GM21367 (cell line): ENCODE results near the gene DEUP1.
"Not testable (repeated sequence)": the region's sequence is repeated elsewhere in the genome, so short reads cannot be mapped to it uniquely, and the experiment has no call there.

Experiments
- ATAC-seq: cut with Tn5 transposase; IDR thresholded peaks from one replicate; pipeline ENCODE4 v1.9.1; 2021; ENCODE audit not compliant: unreplicated experiment

Gene DEUP1, protein sequence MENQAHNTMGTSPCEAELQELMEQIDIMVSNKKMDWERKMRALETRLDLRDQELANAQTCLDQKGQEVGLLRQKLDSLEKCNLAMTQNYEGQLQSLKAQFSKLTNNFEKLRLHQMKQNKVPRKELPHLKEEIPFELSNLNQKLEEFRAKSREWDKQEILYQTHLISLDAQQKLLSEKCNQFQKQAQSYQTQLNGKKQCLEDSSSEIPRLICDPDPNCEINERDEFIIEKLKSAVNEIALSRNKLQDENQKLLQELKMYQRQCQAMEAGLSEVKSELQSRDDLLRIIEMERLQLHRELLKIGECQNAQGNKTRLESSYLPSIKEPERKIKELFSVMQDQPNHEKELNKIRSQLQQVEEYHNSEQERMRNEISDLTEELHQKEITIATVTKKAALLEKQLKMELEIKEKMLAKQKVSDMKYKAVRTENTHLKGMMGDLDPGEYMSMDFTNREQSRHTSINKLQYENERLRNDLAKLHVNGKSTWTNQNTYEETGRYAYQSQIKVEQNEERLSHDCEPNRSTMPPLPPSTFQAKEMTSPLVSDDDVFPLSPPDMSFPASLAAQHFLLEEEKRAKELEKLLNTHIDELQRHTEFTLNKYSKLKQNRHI

DNA sequence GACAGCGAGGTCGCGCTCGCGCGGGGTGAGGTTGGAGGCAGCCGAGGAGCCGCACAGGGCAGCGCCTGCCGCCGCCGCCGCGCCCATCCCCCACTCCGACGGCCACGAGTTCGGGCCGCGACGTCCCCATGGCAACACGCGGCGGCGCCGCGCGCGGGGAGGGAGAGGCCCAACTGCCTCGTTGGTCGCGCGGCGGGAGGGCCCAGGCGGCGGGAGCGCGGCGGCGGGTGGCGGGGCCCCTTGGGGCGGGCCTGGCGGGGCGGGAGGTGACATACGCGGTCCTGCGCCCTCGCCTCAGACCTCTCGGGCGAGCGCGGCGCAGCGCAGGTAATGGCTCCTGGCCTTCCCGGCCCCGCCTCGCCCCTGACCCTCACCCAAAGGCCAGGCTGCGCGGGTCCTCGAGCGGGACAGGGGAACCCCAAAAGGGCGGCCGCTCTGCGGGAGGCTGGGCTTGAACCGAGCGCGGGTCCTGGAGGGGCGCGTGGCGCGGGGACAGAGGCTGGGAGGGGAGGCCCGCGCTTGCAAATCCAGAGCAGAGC, at the start of gene DEUP1:
Gene DEUP1, plus strand, starts transcription at position 297 of the 539 bp plus-strand sequence. CDS start 1,518 bp downstream, outside the sequence.
- no peak for ATAC-seq

DNA sequence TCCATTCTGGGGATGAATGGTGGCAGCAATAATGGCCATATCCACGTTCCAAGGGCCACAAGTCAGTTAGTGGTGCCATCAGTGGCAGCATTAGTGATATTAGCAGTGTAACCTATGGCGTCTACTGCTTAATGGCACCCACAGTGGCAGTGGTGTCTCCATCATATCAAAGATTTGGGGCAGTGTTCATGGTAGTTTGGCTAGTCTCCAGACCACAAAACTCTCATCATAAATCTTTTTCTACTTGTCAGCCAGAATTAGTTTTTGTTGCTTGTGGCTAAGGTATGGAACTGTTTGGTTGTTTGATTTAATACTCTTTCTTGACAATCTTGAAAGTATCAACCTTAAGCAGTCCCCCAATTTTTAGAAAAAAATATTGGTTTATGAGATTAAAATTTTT, 45.1 kb upstream of the DEUP1 start:
- ATAC-seq, result no peak

DNA sequence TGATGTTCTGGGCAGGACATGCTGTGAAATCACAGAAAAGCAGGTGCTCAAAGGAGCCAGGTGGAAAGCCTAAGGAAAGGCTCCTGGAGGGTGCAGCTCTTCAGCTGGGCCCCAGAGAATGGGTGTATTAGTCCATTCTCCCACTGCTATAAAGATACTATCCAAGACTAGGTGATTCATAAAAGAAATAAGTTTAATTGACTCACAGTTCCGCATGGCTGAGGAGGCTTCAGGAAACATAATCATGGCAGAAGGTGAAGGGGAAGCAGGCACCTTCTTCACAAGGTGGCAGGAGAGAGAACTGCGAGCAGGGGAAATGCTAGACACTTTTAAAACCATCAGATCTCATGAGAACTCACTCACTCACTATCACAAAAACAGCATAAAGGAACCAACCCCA, 43.1 kb upstream of the DEUP1 start:
- no peak for ATAC-seq

DNA sequence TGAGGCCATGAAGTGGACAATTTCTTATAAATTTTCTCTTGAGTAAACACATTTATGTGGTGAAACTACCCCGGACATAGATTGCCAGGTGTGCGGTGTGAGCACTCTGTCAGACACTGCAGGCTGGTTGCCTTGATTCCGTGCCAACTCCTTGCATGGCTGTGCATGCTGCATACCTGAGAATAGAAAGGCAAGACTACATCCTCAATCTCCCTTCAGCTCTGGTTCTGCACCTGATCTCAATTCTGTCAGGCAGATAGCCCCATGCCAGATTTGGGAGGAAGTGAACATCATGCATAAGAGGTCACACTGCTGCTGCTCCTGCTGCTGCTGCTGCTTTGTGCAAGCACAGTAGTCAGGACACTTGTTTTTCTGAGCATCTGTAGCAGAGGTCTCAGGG, 42.5 kb upstream of the DEUP1 start:
- peak; percentile 35 for ATAC-seq

DNA sequence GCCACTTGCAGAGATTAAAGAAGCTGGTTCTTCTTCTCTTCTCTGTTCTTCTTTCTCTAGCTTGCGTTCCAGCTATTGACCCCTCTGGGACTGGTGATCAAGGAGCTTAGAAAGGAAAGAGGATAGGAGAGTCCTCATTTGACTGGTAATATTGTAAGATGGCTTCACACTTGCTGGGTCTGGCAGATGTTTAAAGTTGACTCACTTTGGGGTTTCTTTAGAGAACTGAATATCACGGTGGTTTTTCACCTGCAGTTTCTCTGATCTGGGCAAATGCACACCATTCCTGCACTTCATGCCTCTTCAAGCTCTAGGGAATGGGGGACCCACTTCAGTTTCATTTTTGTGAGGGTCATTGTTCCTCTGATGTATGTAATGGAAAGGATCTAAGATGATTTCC, 41.8 kb upstream of the DEUP1 start:
- ATAC-seq, result no peak

DNA sequence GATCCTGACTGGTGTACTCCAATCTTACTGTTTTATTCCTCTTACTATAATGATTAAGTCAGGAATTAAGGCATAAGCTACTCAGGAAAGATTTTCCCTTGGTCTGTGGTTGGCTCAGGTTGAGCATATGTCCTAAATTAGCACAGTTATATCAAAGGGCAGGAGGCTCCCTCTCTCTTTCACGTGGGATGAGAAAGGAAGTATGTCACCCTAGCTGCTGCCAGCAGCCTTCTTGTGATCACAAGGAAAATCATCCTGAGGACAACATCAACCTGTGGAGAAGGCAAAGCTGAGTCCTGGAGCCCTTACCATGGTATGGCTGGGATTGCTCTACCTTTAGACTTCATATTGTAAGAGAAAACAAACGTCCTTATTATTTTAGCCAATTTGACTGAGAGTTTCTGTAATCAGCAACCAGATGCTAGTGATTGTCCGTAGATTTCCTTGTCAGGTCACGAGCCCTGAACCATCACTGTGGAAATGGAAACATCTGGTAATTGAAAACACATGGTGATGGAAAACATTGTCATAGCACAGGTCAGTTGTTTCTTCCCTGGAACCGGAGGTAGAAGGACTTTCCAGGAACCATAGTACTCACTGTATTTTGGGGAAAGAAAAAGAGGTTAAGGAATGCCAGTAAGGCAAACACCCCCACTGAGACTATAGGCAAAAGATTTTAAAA, 40.6 kb upstream of the DEUP1 start:
- no peak for ATAC-seq

DNA sequence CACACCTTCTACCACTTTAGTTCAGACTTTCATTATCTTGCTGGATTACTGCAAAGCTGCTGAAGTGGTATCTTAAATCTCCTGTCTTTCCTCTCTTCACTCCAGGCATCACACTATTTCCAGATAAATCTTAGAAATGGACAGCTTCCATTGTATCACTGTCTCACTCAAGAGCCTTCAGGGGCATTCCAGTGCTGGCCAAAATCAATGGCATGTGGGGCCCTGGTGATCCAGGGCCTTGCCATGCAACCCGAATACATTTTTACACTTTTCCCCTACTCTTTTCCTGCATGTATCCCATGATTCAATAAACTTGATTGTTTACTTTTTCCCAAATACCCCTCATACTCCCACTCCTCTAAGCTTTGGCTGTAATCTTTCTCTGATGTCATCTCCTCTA, 39.4 kb upstream of the DEUP1 start:
- no peak for ATAC-seq

DNA sequence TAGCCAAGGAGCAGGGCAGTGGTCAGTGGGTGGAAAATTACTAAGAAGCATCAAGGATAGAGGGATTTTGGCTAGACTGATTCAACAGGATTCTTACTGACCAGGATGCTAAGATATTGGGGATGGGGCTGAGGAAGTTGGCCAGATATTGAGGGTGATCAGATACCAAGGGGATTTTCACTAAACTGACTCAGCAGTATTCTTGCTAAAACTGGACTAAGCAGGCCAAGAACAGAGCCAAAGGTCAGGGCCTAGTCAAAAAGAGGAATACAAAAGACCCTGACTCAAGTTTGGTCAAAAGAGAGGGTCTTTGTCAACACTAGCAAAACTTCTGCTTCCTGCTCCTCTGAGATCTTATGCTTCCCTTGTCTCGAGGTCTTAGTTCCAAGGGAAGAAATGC, 38.6 kb upstream of the DEUP1 start:
- no peak for ATAC-seq

DNA sequence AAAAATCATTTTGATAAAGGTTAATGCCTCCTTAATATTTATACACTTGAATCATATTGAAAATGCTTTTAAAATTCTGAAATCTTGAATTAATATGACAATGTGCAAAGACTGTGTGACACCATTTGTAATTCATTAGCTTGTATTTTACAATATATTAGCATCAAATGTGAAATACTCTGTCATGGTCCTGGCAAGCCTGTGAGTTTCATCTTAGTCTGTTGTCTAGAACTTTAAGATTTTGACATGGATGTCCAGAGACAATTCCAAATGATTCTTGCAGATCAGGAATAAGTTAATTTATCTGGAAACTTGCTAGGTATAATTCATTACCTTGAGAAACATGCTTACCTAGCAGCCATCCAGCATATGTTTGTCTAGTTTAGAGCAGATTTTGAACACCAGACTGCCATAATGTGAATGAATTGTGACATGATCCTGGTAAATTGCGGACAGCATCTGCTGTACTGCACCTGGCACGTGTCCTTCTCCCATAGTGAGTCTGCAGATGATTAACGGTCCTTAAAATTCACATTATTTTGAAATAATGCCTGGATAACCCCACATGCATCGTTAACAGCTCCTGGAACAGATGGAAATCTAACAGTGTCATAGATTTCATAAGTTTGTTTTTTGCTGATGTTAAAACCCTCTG, 34.5 kb upstream of the DEUP1 start:
- ATAC-seq, result no peak

DNA sequence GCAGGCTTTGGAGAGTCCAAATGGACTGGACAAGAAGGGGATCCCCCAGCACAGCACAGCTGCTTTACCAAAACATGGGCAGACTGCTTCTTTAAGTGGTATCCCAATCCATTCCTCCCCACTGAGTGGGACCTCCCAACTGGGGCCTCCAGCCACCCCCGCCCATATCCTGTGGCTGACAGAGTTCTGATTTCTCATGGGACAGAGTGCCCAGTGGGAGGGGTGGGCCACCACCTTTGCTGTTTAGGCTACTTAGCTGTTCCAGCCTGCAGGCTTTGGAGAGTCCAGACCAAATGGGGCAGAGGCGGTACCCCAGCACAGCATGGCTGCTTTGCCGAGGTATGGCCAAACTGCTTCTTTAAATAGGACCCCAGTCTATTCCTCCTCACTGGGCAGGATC, 26.9 kb upstream of the DEUP1 start:
- ATAC-seq, result no peak

DNA sequence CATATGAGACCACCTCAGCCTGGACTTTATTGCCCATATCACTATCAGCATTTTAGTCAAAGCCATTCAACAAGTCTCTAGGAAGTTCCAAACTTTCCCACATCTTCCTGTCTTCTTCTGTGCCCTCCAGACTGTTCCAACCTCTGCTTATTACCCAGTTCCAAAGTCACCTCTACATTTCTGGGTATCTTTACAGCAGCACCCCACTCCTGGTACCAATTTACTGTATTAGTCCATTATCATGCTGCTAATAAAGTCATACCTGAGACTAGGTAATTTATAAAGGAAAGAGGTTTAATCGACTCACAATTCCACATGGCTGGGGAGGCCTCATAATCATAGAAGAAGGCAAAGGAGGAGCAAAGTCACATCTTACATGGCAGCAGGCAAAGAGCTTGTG, 16.1 kb upstream of the DEUP1 start:
- ATAC-seq, result not testable (repeated sequence)

DNA sequence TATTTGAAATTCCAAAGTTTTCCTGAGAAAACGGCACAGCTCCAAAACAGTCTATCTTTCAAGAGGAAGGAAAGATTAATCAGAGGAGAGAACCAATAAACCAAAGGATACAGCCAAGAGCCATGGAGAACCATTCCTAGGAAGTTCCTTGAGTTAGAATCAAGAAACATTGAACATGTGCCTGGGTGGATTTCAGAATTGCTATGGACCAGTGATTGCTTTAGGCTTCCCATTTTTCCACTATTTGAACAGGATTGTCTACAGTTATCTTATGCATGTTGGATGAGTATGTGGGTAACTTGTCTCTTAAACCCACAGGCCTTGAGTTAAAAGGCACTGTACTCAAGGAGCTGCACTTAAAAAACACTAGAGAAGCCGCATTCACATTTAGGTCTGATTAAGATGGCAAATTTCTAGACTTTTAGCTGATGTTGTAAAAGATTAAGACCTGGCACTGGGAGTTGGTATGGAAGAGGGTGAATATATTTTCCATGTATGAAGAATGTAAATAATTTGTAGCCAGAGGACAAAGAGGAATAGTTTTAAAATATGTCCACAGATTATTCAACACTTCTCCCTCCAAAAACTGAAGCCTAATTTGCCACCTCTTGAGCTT, 11.2 kb upstream of the DEUP1 start:
- no peak for ATAC-seq

DNA sequence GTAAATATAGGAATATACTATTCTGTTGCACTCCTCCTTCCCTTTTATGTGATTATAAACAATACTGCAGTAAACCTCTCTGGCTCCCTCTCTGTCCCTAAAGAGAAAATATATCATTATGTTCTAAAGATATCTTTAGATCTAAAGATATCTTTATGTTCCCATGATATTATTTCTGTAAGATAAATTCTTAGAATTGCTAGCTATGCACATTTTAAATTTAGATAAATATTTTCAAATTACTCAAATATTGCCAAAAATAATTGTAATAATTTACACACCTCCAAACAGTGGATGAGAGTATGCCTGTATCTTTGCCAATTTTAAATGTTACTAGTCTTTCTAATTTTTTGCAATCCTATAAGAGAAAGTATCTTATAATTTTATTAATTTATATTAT, 10.3 kb upstream of the DEUP1 start:
- no peak for ATAC-seq

DNA sequence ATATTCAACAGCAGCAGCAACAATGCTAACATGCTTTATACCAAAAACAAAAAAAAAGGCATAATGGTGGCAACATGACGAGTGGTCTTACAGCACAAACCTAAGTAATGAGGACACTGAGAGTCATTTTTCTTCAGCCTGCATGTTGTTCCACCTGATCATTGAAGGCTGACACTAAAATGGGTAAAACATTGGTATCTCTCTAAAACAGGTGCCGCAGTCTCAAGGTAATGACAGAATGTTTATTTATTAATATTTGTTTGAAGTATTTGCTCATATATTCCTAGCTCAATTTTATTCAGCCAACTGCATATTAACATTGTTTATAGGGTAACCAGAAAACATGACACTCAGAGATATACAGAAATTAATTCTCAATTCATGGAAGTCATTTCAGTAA, 8.3 kb upstream of the DEUP1 start:
- ATAC-seq, result no peak

DNA sequence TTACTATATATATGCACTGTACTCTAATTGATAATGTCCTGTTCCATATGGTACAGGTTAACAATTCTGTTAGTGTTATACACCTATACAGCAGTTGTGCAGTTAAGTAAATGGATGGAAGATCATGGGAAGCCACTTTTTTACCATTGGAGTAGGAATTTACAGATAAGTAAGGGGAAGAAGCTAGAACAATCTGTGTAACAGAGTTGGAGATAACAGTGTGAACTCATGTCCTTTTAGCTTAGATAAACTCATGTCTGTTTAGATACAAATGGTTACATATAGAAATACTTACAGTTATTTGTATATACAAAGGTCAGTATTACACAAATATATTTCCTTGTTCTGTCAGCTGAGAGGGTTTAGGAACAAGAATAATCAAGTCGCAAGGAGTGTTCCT, 6.8 kb upstream of the DEUP1 start:
- ATAC-seq, result no peak

DNA sequence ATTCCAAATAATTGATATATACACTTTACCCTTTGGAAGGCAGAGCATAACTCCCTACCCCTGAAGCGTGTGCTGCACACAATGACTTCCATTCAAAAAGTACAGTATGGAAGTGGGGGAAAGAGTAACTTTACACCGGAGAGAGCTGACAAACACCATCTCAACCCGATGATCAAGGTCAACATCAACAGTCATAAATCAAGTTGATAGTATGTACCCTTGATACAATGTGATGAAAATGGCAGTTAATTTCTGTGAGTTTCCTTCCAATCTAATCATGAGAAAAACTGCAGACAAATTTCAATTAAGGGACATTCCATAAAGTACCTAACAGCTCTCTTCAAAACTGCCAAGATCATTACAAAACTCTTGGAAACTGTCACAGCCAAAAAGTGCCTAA, 6.0 kb upstream of the DEUP1 start:
- ATAC-seq, result no peak

DNA sequence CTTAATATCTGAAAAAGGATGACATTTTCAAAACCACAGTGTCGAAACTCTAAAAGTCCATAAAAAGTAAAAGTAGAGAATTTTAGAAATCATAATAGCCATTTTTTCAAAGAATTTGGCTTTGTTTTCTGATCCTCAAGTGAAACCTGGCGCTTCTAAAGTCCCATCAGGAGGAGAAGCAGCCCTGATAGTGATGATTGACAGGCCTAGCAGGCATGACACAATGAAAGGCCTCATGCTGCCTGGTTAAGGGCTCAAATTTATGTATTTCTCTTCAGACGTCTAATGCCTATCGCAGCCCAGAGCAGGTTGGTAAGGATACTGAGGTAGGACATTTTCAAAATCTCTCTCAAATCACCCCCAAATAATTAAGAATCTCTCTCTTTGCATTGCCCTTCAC, 3.9 kb upstream of the DEUP1 start:
- ATAC-seq, result no peak

DNA sequence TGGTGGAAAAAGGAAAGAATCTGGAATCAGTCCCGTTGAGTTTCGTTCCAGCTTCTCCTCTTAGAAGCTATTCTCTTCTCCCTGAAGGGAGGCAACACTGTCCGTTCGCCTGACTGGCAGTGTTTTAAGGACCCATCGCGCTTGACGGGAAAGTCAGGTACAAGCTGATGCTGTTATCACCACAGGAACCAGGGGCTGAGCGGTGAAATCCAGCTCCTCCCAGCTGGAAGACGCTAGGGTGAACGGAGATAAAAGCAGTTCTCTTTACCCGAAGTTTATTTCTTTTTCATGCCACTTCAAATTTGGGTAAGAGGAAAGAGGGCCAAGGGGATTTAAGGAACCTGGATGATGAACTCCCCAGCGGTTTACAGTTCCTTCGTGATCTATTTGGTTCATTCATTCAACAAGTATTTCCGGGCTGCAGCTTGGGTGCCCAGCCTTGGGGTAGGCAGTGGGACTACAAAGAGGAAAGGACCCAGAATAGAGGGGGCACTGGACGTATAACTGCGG, 551 bp upstream of the DEUP1 start:
- no peak for ATAC-seq

DNA sequence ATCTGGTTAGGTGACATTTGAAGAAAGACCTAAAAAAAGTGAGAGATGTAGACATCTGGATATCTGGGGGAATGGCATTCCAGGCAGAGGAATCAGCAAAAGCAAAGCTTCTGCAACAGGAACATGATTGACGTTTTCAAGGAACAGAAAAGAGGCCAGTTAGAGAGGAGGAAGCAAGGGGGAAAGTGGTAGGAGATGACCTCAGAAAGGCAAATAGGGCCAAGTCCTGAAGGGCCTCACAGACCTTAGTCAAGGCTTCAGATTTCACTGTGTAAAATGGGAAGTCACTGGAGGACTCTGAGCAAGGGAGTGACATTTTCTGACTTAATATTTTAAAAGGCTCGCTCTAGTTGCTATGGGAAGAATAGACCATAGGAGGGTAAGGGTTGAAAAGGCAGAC, 9.7 kb downstream of the DEUP1 start:
- ATAC-seq, result no peak

DNA sequence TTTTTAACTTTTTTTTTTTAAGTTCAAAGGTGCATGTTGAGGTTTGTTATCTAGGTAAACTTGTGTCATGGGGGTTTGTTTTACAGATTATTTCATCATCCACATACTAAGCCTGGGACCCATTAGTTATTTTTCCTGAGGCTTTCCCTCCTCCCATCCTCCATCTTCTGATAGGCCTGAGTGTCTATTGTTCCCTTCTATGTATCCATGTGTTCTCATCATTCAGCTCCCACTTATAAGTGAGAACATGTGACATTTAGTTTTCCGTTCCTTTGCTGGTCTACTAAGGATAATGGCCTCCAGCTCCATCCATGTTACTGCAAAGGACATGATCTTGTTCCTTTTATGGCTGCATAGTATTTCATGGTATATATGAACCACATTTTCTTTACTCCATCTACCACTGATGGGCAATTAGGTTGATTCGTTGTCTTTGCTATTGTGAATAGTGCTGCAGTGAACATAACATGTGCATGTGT, 14.4 kb downstream of the DEUP1 start:
- ATAC-seq, result no peak

DNA sequence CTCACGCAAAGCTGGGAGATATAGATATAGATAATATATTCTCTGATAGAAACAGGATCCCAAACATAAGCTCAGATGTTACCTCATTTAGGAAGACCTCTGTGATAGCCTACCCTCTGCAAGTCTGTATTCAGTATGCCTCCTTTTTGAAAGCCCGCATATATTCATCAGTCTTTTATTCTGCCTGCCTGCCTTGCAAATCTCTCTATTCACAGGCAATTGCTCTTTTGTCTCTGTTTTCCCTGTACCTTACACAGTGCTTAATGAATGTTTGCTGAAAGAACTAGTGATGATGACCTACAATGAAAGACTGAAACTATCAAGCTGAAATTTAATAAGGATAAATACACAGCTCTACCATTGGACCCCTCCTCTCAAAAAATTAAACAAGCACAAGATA, 18.4 kb downstream of the DEUP1 start:
- ATAC-seq, result no peak
